ENCODE measurements around the gene LIPC. TPM values are rescaled to one million over a fixed set of nuclear protein-coding genes. Genes with fewer than 3 reads are reported as not detected.

Gene LIPC
- total RNA-seq, 4 donors from 2014 or later: 0.81 to 4.6 (median 1.8) TPM

- TF ChIP-seq CTCF (IDR thresholded peaks at IDR 0.05) (no peak), POLR2A (IDR thresholded peaks at IDR 0.05) (no peak)
- no peaks in the 10 kb centered on the region for H3K9me3 ChIP-seq
- H3K27ac ChIP-seq: no peak overlapping the region
- H3K27me3 ChIP-seq: no peaks in the 10 kb centered on the region
- peaks cover 0 to 22% of the 10 kb centered on the region in 2 donors for H3K4me1 ChIP-seq
- DNase-seq: no peak
- intact Hi-C loops (cut with DNase I): no loop called here
- no peaks in the 10 kb centered on the region for H3K36me3 ChIP-seq
- 87 to 89% methylated on average over 17 to 23 of the region's 26 CpGs for WGBS, 2 donors
- no peak overlapping the region for H3K4me3 ChIP-seq (replicated peaks in 1 of 3)
These were observed 116.7 kb downstream of the LIPC start for GRCh38 chr15:58548308-58549012.

GRCh38 chr15:58549013-58549784 lies 117.4 kb downstream of the LIPC start:
- Histone ChIP-seq H3K27ac (no peak overlapping the region), H3K27me3 (no peaks in the 10 kb centered on the region), H3K9me3 (no peaks in the 10 kb centered on the region), H3K4me3 (replicated peaks in 1 of 3) (no peak overlapping the region), H3K36me3 (no peaks in the 10 kb centered on the region), H3K4me1 (peaks cover 0 to 22% of the 10 kb centered on the region in 2 donors)
- intact Hi-C loops (cut with DNase I): no loop called here
- DNase-seq: no peak
- TF ChIP-seq POLR2A (IDR thresholded peaks at IDR 0.05) (no peak), CTCF (IDR thresholded peaks at IDR 0.05) (no peak)
- 90% methylated on average over 12 of the region's 12 CpGs for WGBS, 2 donors

- H3K27ac ChIP-seq: no peak overlapping the region
- no peaks in the 10 kb centered on the region for H3K27me3 ChIP-seq
- 93 to 99% methylated on average over 7 of the region's 7 CpGs for WGBS, 2 donors
- TF ChIP-seq CTCF (IDR thresholded peaks at IDR 0.05): no peak
- TF ChIP-seq POLR2A (IDR thresholded peaks at IDR 0.05): no peak
- no peaks in the 10 kb centered on the region for H3K9me3 ChIP-seq
- H3K4me1 ChIP-seq: peaks cover 0 to 22% of the 10 kb centered on the region in 2 donors
- DNase-seq: no peak
- H3K4me3 ChIP-seq (replicated peaks in 1 of 3): no peak overlapping the region
- intact Hi-C loops (cut with DNase I): no loop called here
- H3K36me3 ChIP-seq: no peaks in the 10 kb centered on the region
These were observed 117.9 kb downstream of the LIPC start for GRCh38 chr15:58549785-58550074.

- no peak overlapping the region for H3K27ac ChIP-seq
- H3K36me3 ChIP-seq: no peaks in the 10 kb centered on the region
- 90 to 92% methylated on average over 10 of the region's 10 CpGs for WGBS, 2 donors
- no peak for DNase-seq
- intact Hi-C loops (cut with DNase I): no loop called here
- H3K4me1 ChIP-seq: peaks cover 0 to 19% of the 10 kb centered on the region in 2 donors
- TF ChIP-seq CTCF (IDR thresholded peaks at IDR 0.05) (no peak), POLR2A (IDR thresholded peaks at IDR 0.05) (no peak)
- H3K27me3 ChIP-seq: no peaks in the 10 kb centered on the region
- no peak overlapping the region for H3K4me3 ChIP-seq (replicated peaks in 1 of 3)
- H3K9me3 ChIP-seq: no peaks in the 10 kb centered on the region
These were observed 119.4 kb downstream of the LIPC start for GRCh38 chr15:58551084-58551763.

All from thyroid gland (tissue), 4 donors.